Ascending aorta (tissue), 2 donors: Measurements from ENCODE around the gene RNASE12. TPM values are rescaled to one million over a fixed set of nuclear protein-coding genes. Genes with fewer than 3 reads are reported as not detected.
"Not testable (repeated sequence)": the region's sequence is repeated elsewhere in the genome, so short reads cannot be mapped to it uniquely, and the experiment has no call there.

Experiments used
- DNase-seq, 2 donors: peaks; one replicate each; pipeline ENCODE4 v3.0.0-alpha.2; 2019; ENCODE audit warnings: low spot score in 2 of 2
- H3K27ac ChIP-seq, 2 donors: fragments of 200-600 bp; sonication (generic); one replicate each; pipeline ENCODE4 v1.5.1; 2016 to 2017; ENCODE audit warnings: mild to moderate bottlenecking in 1 of 2
- H3K27me3 ChIP-seq: fragments of 200-600 bp; sonication (generic); one replicate; pipeline ENCODE4 v1.5.1; 2017
- H3K36me3 ChIP-seq, 2 donors: fragments of 200-600 bp; sonication (generic); one replicate each; pipeline ENCODE4 v1.5.1; 2016
- H3K4me1 ChIP-seq, 2 donors: fragments of 200-600 bp; sonication (generic); one replicate each; pipeline ENCODE4 v1.5.1; 2016 to 2017; ENCODE audit warnings: mild to moderate bottlenecking in 1 of 2
- H3K4me3 ChIP-seq, 2 donors: fragments of 200-600 bp; sonication (generic); one replicate each; pipeline ENCODE4 v1.5.1; 2016 to 2017; ENCODE audit warnings: mild to moderate bottlenecking in 1 of 2
- H3K9me3 ChIP-seq, 2 donors: fragments of 200-600 bp; sonication (generic); one replicate each; pipeline ENCODE4 v1.5.1; 2016
- CTCF ChIP-seq, 3 experiments: fragments of 200-600 bp in 2 of 3; fragments of 450-650 bp in 1 of 3; sonication (generic) in 2 of 3; IDR thresholded peaks; one replicate each; pipeline ENCODE4 v1.5.1; 2016 to 2019; ENCODE audit warnings: antibody characterized with exemption in 3 of 3, mild to moderate bottlenecking in 1 of 3, moderate library complexity in 1 of 3
- intact Hi-C: fragments of 100-400 bp; cut with DNase I; formaldehyde crosslinking; loops from one replicate; pipeline ENCODE4 v1.15.1; 2023
- total RNA-seq: library from RNA; depleted of rRNA; stranded (reverse); fragments of >200 nt; gene quantifications from one replicate; pipeline ENCODE4 v1.1.0, GENCODE V29; 2016

RNASE12 gene
- total RNA-seq, 1 donor from 2014 or later = not detected

DNA sequence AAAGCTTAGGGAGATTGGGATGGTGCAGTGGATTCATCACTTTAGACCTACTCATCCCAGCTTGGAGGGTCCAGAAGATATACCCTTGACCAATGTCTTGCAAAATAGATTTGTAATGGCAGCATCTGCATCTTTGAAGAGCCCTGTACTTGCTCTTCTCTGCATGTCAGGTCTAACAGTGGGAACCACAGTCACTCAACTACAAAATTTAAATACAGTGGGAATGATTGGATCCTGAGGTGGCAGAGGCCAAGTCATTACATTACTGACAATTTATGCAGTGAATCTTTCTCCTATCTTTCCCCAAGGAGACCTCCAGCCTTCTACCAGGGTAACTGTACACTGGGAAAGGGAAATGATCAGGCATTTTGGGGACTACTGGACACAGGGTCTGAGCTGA, 22.1 kb downstream of the RNASE12 start:
- Histone ChIP-seq H3K36me3 (no peaks in the 10 kb centered on the region), H3K4me3 (no peak overlapping the region), H3K4me1 (no peaks in the 10 kb centered on the region), H3K9me3 (peaks cover 0 to 9% of the 10 kb centered on the region in 2 donors), H3K27ac (no peak overlapping the region), H3K27me3 (no peaks in the 10 kb centered on the region)
- intact Hi-C loops = no loop called here
- no peak for DNase-seq
- TF ChIP-seq CTCF (IDR thresholded peaks at IDR 0.05) = no peak

DNA sequence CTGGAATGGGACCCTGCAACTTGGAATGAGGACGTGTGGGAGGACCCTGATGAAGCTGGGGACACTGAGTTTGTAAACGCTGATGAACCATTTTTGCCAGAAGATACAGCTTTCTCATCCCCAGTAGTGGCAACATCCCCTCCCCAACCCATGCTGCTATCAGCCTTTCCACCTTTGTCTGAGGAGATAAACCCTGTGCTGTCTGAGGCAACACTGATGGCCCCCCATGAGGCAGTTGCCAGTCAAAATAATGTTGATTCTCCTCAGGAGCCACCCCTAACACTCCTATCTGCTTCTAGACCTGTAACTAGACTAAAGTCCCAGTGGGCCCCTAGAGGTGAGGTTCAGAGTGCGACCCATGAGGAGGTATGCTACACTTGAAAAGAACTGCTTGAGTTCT, 22.8 kb downstream of the RNASE12 start:
- DNase-seq = no peak
- Histone ChIP-seq H3K4me1 (no peaks in the 10 kb centered on the region), H3K27me3 (no peaks in the 10 kb centered on the region), H3K36me3 (no peaks in the 10 kb centered on the region), H3K4me3 (no peak overlapping the region), H3K27ac (no peak overlapping the region), H3K9me3 (peaks cover 0 to 9% of the 10 kb centered on the region in 2 donors)
- no peak for TF ChIP-seq CTCF (IDR thresholded peaks at IDR 0.05)
- intact Hi-C loops = no loop called here

DNA sequence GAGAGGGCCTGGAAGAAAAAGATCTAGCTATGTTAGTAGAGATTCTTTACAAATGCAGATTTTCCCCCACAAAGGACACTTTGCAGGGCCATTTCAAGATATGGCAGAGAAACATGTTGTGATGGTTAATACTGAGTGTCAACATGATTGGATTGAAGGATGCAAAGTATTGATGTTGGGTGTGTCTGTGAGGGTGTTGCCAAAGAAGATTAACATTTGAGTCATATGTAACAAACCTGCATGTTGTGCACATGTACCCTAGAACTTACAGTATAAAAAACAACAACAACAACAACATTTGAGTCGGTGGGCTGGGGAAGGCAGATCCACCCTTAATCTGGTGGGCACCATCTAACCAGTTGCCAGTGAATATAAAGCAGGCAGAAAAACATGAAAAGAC, 24.0 kb downstream of the RNASE12 start:
- H3K36me3 ChIP-seq, H3K9me3 ChIP-seq, DNase-seq, H3K27ac ChIP-seq, H3K27me3 ChIP-seq, H3K4me1 ChIP-seq, intact Hi-C loops, H3K4me3 ChIP-seq: not testable (repeated sequence)

DNA sequence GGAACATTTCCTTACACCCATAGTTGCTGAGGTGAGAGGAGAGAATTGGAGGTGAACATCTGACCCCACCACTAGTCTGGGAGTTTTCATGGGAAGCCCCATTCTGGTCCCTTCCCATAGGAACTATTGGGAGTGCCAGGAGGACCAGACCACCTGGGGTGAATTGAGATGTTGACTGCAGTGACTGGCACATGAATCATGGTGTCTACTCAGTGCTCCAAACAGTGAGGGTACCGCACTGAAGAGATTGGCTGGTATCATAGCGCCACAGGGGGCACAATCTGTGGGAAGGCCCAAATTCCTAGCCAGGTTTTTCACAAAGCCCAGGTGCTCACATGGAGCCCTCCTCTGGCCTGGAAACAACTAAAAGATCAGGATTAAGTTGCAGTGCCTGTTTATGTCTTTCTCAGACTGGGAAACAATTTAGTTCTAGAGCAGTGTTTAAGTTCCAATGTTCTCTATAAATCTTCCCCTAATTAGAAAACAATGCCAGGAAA, 26.6 kb downstream of the RNASE12 start:
- no peak for DNase-seq
- no peak for TF ChIP-seq CTCF (IDR thresholded peaks at IDR 0.05)
- H3K4me1 ChIP-seq = no peaks in the 10 kb centered on the region
- intact Hi-C loops = no loop called here
- no peaks in the 10 kb centered on the region for H3K27me3 ChIP-seq
- H3K4me3 ChIP-seq = no peak overlapping the region
- no peak overlapping the region for H3K27ac ChIP-seq
- peaks cover 0 to 9% of the 10 kb centered on the region in 2 donors for H3K9me3 ChIP-seq
- no peaks in the 10 kb centered on the region for H3K36me3 ChIP-seq

DNA sequence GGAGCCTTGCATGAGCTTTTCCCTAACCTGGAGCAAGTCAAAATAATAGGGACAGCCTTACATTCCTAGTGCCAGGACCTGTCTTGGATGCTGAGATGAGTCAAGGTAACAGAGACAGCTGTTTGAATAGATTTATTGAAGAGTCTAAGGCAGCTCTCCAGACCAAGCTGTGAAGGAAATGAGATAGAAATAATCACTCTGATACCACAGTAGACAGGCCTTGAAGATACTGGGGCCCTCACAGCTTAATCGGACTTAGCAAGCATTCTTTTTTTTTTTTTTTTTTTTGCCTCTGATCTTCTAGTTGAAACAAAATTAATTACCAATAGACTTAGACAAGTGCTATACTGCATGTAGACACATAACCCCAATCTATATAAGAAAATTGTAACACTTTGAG, 27.2 kb downstream of the RNASE12 start:
- H3K27ac ChIP-seq = no peak overlapping the region
- DNase-seq = no peak
- no peaks in the 10 kb centered on the region for H3K27me3 ChIP-seq

DNA sequence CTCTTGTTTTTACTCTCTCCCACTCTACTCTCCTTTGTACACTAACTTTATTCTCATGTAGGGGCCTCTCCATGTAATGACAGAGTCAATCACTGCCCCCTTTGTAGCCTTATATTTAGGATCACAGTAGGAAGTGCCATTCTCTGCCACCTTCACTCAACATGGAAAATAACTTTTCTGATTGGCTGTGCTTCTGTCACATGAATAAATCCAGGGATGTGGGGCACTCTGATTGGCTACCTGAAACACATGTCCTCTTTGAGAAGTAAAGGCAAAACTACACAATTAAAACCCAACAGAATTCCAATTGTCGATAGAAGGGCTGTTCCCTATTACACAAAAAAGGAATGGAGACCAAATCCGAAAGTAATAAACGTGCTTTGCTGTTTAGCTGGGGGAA, 30.2 kb downstream of the RNASE12 start, which contains the start of gene RNASE9:
TSS of gene RNASE9 (minus strand) at position 87 of the 400 bp plus-strand sequence.
- DNase-seq = no peak
- intact Hi-C loops = no loop called here

More for the DNA sequence above, 27.2 kb downstream of the RNASE12 start:
- no peak overlapping the region for H3K4me3 ChIP-seq
- intact Hi-C loops = no loop called here
- TF ChIP-seq CTCF (IDR thresholded peaks at IDR 0.05) = no peak
- H3K9me3 ChIP-seq = peaks cover 0 to 4% of the 10 kb centered on the region in 2 donors
- H3K4me1 ChIP-seq = no peaks in the 10 kb centered on the region
- no peaks in the 10 kb centered on the region for H3K36me3 ChIP-seq

More for the DNA sequence above, 30.2 kb downstream of the RNASE12 start, which contains the start of gene RNASE9:
- Histone ChIP-seq H3K27ac (no peak within 1 kb of the TSS), H3K9me3 (no peaks in the 10 kb centered on the region), H3K36me3 (no peaks in the 10 kb centered on the region), H3K4me3 (no peak within 1 kb of the TSS), H3K4me1 (no peaks in the 10 kb centered on the region), H3K27me3 (no peaks in the 10 kb centered on the region)
- TF ChIP-seq CTCF (IDR thresholded peaks at IDR 0.05) = no peak
